CD4-positive, alpha-beta T cell treated with Interleukin-10 for 1 hour (primary cell): ENCODE results near the gene EFCAB10.

Source experiments
- DNase-seq: peaks from one replicate; pipeline ENCODE4 v3.0.0-alpha.2; 2020

The EFCAB10 gene

GRCh38 chr7:105596866-105597265 is 15.6 kb upstream of the EFCAB10 start:
- DNase-seq, result no peak

GRCh38 chr7:105594034-105594433 is 12.7 kb upstream of the EFCAB10 start:
- DNase-seq, result no peak

GRCh38 chr7:105591522-105591921 is 10.2 kb upstream of the EFCAB10 start:
- no peak for DNase-seq

- no peak for DNase-seq
Observed at GRCh38 chr7:105590793-105591192, 9.5 kb upstream of the EFCAB10 start.

GRCh38 chr7:105589356-105590077 is 8.2 kb upstream of the EFCAB10 start:
- peak; percentile 63 for DNase-seq

- DNase-seq, result no peak
Observed at GRCh38 chr7:105587909-105588635, 6.8 kb upstream of the EFCAB10 start.

- no peak for DNase-seq
Observed at GRCh38 chr7:105585850-105586500, 4.7 kb upstream of the EFCAB10 start.

- DNase-seq, result no peak
Observed at GRCh38 chr7:105584165-105584564, 2.9 kb upstream of the EFCAB10 start.

- DNase-seq, result no peak
Observed at GRCh38 chr7:105583061-105583460, 1.8 kb upstream of the EFCAB10 start.

GRCh38 chr7:105580022-105580740 is 1.1 kb downstream of the EFCAB10 start:
- no peak for DNase-seq

GRCh38 chr7:105578496-105578895 is 2.8 kb downstream of the EFCAB10 start:
- DNase-seq, result no peak

GRCh38 chr7:105577251-105577650 is 4.0 kb downstream of the EFCAB10 start:
- no peak for DNase-seq

- DNase-seq, result no peak
Observed at GRCh38 chr7:105571891-105572290, 9.4 kb downstream of the EFCAB10 start.

- DNase-seq, result no peak
Observed at GRCh38 chr7:105567821-105568220, 13.5 kb downstream of the EFCAB10 start.

GRCh38 chr7:105567024-105567423 is 14.3 kb downstream of the EFCAB10 start:
- no peak for DNase-seq

GRCh38 chr7:105565190-105565589 is 16.1 kb downstream of the EFCAB10 start:
- no peak for DNase-seq

- DNase-seq, result no peak
Observed at GRCh38 chr7:105559926-105560325, 21.4 kb downstream of the EFCAB10 start.

GRCh38 chr7:105538339-105538738 is 43.0 kb downstream of the EFCAB10 start:
- DNase-seq, result no peak

GRCh38 chr7:105532709-105533460 is 48.4 kb downstream of the EFCAB10 start:
- no peak for DNase-seq

- DNase-seq, result peak; percentile 93
Observed at GRCh38 chr7:105531792-105532671, 49.3 kb downstream of the EFCAB10 start, which contains the start of gene RINT1. Gene RINT1, plus strand, starts transcription at chr7:105532201. Its CDS starts 115 bp downstream, at chr7:105532316.

- DNase-seq, result no peak
Observed at GRCh38 chr7:105530546-105530945, 50.7 kb downstream of the EFCAB10 start.
